Measurements from ENCODE around the gene LMAN1L.

The LMAN1L gene

DNA sequence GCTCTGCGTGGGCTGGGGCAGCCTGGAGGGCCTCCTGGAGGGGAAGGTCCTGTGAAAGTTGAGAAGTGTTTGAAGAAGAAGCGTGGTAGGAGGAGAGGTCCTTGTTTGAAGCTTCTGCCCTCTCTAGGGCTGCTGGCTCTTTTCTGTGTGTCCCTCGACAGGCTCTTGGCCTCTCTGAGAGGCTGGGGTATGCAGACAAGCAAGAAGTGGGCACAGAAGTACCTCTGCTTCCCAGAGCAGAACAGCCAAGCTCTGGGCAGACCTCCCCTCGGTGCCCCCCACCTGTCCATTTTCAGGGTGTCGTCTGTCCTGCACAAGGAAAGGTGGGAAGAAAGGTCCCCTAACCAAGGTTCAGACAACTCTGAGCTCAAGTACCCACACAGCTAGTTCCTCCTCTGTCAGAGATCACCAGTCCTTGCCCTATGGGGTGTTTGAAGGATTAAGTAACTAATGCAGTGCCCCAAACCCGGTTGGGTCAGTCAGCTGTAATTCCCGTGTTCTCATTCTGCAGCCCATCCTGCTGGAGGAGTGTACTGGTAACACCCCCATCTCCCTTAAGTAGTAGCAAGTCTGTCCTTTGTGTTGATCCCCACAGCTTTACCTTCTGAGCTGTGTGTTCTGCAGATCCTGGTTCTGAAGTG, 24.5 kb upstream of the LMAN1L start:
- Histone ChIP-seq H3K36me3 (peaks cover 44% of the 10 kb centered on the region), H3K27me3 (ENCODE audit: insufficient read depth, low read depth, severe bottlenecking) (no peaks in the 10 kb centered on the region), H3K27ac (no peak overlapping the region), H3K4me3 (ENCODE audit: low read depth, low read length) (no peak overlapping the region), H3K9me3 (ENCODE audit: severe bottlenecking) (no peaks in the 10 kb centered on the region)
- DNase-seq: no peak
- no peak for TF ChIP-seq CTCF (IDR thresholded peaks at IDR 0.05; ENCODE audit: low read depth, low read length)

- no peak overlapping the region for H3K4me3 ChIP-seq (ENCODE audit: low read depth, low read length)
- no peak for DNase-seq
- H3K36me3 ChIP-seq: peaks cover 43% of the 10 kb centered on the region
- no peak overlapping the region for H3K27ac ChIP-seq
- no peaks in the 10 kb centered on the region for H3K27me3 ChIP-seq (ENCODE audit: insufficient read depth, low read depth, severe bottlenecking)
- no peaks in the 10 kb centered on the region for H3K9me3 ChIP-seq (ENCODE audit: severe bottlenecking)
- no peak for TF ChIP-seq CTCF (IDR thresholded peaks at IDR 0.05; ENCODE audit: low read depth, low read length)
These were observed 23.9 kb upstream of the LMAN1L start for GRCh38 chr15:74788683-74789151.

DNA sequence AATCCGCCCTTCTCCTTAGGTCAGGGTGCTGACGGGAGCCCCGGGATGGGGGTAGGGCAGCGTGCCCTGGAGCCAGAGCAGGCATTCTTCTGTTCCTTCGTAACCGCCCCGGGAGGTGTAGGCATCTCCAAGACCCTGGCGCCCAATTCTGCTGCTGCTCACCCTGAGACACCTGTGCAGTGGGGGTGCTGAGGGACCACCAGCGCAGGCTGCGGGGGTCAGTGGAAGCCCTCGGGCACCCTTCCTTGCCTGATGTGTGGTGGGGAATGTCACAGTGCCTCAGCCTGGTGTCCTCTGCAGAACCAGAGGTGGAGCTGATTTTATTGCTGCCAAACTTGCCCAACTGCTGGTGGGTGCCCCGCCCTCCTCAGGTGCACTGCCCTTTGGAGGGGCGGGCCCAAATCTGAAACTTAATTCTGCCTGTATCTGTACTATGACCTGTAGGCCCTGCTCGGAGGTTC, 23.4 kb upstream of the LMAN1L start:
- no peaks in the 10 kb centered on the region for H3K9me3 ChIP-seq (ENCODE audit: severe bottlenecking)
- TF ChIP-seq CTCF (IDR thresholded peaks at IDR 0.05; ENCODE audit: low read depth, low read length): no peak
- H3K4me3 ChIP-seq (ENCODE audit: low read depth, low read length): no peak overlapping the region
- H3K27ac ChIP-seq: no peak overlapping the region
- DNase-seq: no peak
- H3K36me3 ChIP-seq: peaks cover 38% of the 10 kb centered on the region
- H3K27me3 ChIP-seq (ENCODE audit: insufficient read depth, low read depth, severe bottlenecking): no peaks in the 10 kb centered on the region

DNA sequence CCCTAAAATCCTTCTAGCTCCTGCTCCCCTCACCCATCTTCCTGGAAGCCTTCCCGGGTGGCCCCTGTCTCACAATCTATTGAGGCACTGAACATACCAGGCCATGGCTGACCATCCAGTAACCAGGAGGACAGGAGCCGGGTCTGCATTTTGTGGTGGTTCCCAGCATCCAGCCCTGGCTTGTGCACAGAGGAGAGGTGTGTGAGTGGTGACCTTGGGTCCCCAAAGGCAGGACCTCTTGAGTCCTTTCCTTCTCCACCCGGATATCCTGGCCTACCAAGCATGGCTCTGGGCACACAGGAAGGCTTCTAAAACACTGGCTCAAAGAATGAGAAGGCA, 22.9 kb upstream of the LMAN1L start:
- H3K27ac ChIP-seq: no peak overlapping the region
- DNase-seq: no peak
- no peaks in the 10 kb centered on the region for H3K27me3 ChIP-seq (ENCODE audit: insufficient read depth, low read depth, severe bottlenecking)
- no peak for TF ChIP-seq CTCF (IDR thresholded peaks at IDR 0.05; ENCODE audit: low read depth, low read length)
- H3K4me3 ChIP-seq (ENCODE audit: low read depth, low read length): no peak overlapping the region
- H3K36me3 ChIP-seq: peaks cover 33% of the 10 kb centered on the region
- no peaks in the 10 kb centered on the region for H3K9me3 ChIP-seq (ENCODE audit: severe bottlenecking)

DNA sequence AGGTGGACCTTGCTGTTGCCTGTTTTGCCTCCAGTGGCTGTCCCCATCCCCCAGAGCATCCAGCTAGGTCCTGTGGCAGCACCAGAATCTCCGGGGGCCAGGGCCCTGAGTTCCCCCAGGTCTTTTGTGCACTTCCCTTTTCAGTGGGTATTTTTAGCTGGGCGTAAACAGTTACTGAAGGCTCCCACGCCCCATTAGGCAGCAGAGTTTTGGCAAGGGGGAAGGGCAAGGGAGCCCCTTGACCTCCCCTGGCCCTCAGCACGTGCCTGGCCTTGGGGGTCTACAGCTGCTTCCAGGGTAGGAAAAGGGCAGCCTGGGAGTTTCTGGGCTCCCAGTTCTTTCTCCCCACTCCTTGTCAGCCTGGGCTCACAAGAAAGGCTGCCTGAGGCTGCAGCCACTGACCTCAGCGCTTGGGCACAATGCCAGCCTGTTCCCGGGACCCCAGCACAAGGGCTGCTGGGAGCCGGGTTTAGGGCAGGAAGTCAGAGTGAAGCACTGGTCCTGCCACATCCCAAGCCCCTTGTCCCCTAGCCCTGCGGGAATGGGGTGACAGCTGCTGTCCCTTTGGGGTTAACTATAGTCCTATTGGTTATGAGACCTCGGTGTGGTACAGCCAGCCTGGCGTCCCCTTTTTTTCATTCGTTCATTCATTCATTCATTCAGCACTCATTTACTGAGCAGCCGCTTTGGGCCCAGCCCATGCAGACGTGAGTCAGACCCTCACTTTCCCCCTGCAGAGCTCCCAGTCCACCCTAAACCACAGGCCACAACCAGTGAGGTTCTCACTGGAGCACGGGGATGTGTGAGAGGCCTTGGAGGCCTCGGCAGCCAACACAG, 22.3 kb upstream of the LMAN1L start:
- peaks cover 27% of the 10 kb centered on the region for H3K36me3 ChIP-seq
- TF ChIP-seq CTCF (IDR thresholded peaks at IDR 0.05; ENCODE audit: low read depth, low read length): no peak
- H3K9me3 ChIP-seq (ENCODE audit: severe bottlenecking): no peaks in the 10 kb centered on the region
- DNase-seq: no peak
- no peak overlapping the region for H3K27ac ChIP-seq
- H3K4me3 ChIP-seq (ENCODE audit: low read depth, low read length): no peak overlapping the region
- H3K27me3 ChIP-seq (ENCODE audit: insufficient read depth, low read depth, severe bottlenecking): no peaks in the 10 kb centered on the region
